Liver (tissue), 9 donors: ENCODE results near the gene MST1. TPM values are rescaled to one million over a fixed set of nuclear protein-coding genes. Genes with fewer than 3 reads are reported as not detected.

Experiments used
- DNase-seq: peaks from one replicate; pipeline ENCODE4 v3.0.0-alpha.2; 2017; ENCODE audit warnings: low spot score
- H3K27ac ChIP-seq, 2 donors: one replicate each; pipeline ENCODE4 v1.7.0; 2013; ENCODE audit warnings: inconsistent platforms in 2 of 2, low read length in 2 of 2, control low read depth in 1 of 2, low read depth in 1 of 2, mild to moderate bottlenecking in 1 of 2
- H3K27me3 ChIP-seq, 4 donors: one replicate each; pipeline versions ENCODE4 v1.6.1 to v1.7.0; 2013; ENCODE audit warnings: low read length in 3 of 4, inconsistent platforms in 1 of 4, mild to moderate bottlenecking in 1 of 4, moderate library complexity in 1 of 4; ENCODE audit not compliant: control insufficient read depth in 4 of 4, insufficient read depth in 4 of 4
- H3K36me3 ChIP-seq, 4 donors: one replicate each; pipeline versions ENCODE4 v1.6.1 to v1.7.0; 2013; ENCODE audit warnings: low read length in 3 of 4, mild to moderate bottlenecking in 3 of 4, low read depth in 1 of 4, moderate library complexity in 1 of 4; ENCODE audit not compliant: control insufficient read depth in 4 of 4, insufficient read depth in 3 of 4
- H3K4me1 ChIP-seq, 4 donors: one replicate each; pipeline versions ENCODE4 v1.6.1 to v1.7.0; 2013; ENCODE audit warnings: low read length in 3 of 4, mild to moderate bottlenecking in 3 of 4, moderate library complexity in 1 of 4; ENCODE audit not compliant: control insufficient read depth in 4 of 4, insufficient read depth in 4 of 4
- H3K4me3 ChIP-seq, 3 donors: one replicate each; pipeline versions ENCODE4 v1.6.1 to v1.7.0; 2013; ENCODE audit warnings: low read length in 3 of 3, control low read depth in 1 of 3, low read depth in 1 of 3, mild to moderate bottlenecking in 1 of 3
- H3K9ac ChIP-seq, 2 donors: one replicate each; pipeline ENCODE4 v1.7.0; 2013; ENCODE audit warnings: low read length in 2 of 2, mild to moderate bottlenecking in 2 of 2, moderate library complexity in 2 of 2, control low read depth in 1 of 2, low read depth in 1 of 2
- H3K9me3 ChIP-seq, 4 donors: one replicate each; pipeline versions ENCODE4 v1.6.1 to v1.7.0; 2013; ENCODE audit warnings: low read length in 3 of 4; ENCODE audit not compliant: control insufficient read depth in 4 of 4
- ATF3 ChIP-seq: IDR thresholded peaks from 2 replicates; pipeline ENCODE4 v1.6.1; 2016; ENCODE audit warnings: antibody characterized with exemption
- CTCF ChIP-seq: fragments of 150-350 bp; IDR thresholded peaks from 2 replicates; pipeline ENCODE4 v1.5.1; 2017; ENCODE audit warnings: improper control_type of control experiment, low read depth, low read length; ENCODE audit not compliant: missing input control
- FOXA2 ChIP-seq: IDR thresholded peaks from 2 replicates; pipeline ENCODE4 v1.6.1; 2016; ENCODE audit warnings: antibody characterized with exemption
- HNF4G ChIP-seq: IDR thresholded peaks from 2 replicates; pipeline ENCODE4 v1.6.1; 2016; ENCODE audit warnings: antibody characterized with exemption
- JUND ChIP-seq, 2 donors: IDR thresholded peaks; 2 replicates each; pipeline ENCODE4 v1.6.1; 2016; ENCODE audit warnings: antibody characterized with exemption in 2 of 2
- MAX ChIP-seq: IDR thresholded peaks from 2 replicates; pipeline ENCODE4 v1.6.1; 2016; ENCODE audit warnings: antibody characterized with exemption
- RAD21 ChIP-seq, 2 donors: IDR thresholded peaks; 2 replicates each; pipeline ENCODE4 v1.6.1; 2016; ENCODE audit warnings: antibody characterized with exemption in 2 of 2, mild to moderate bottlenecking in 2 of 2
- REST ChIP-seq: IDR thresholded peaks from 2 replicates; pipeline ENCODE4 v1.6.1; 2016; ENCODE audit warnings: antibody characterized with exemption, mild to moderate bottlenecking
- RXRA ChIP-seq, 2 donors: IDR thresholded peaks; 2 replicates each; pipeline ENCODE4 v1.6.1; 2017 to 2018; ENCODE audit warnings: antibody characterized with exemption in 2 of 2, mild to moderate bottlenecking in 1 of 2
- YY1 ChIP-seq: IDR thresholded peaks from 2 replicates; pipeline ENCODE4 v1.6.1; 2016; ENCODE audit warnings: antibody characterized with exemption, mild to moderate bottlenecking
- ZBTB33 ChIP-seq: IDR thresholded peaks from 2 replicates; pipeline ENCODE4 v1.6.1; 2016; ENCODE audit warnings: antibody characterized with exemption
- WGBS: extraction: QIAGEN DNeasy Blood & Tissue Kit; methylation state at CpG from one replicate; pipeline ENCODE4 v1.1.7; 2013; 5-methylcytosine and 5-hydroxymethylcytosine counted together
- polyA plus RNA-seq, 2 donors: library from polyadenylated mRNA; stranded (reverse) in 1 of 2; unstranded in 1 of 2; fragments of 200-250 nt in 1 of 2; fragments of >200 nt in 1 of 2; fragmentation: Nextera tagmentation in 1 of 2; extraction: Ambion mirVana in 1 of 2; gene quantifications; one replicate each; pipeline versions ENCODE4 v1.2.1 to v1.2.3, GENCODE V29; 2013 to 2015
- total RNA-seq, 2 donors: library from RNA; depleted of rRNA; stranded (reverse); fragments of >200 nt; gene quantifications; one replicate each; pipeline ENCODE4 v1.2.3, GENCODE V29; 2014
- donor health status: healthy.
- donor health status: healthy.
- donor health status: healthy.
- donor health status: healthy.
- donor health status: healthy.

MST1 gene
- total and polyA plus RNA-seq, 4 donors, result 262 to 634 (median 530) TPM

GRCh38 chr3:49704629-49705028 is 15.4 kb upstream of the MST1 start:
- TF ChIP-seq MAX, result no peak
- no peak for TF ChIP-seq JUND (IDR thresholded peaks at IDR 0.05)
- TF ChIP-seq HNF4G, result no peak
- TF ChIP-seq ZBTB33, result no peak
- WGBS, result 91% methylated on average over 8 of the region's 8 CpGs
- DNase-seq, result no peak
- Histone ChIP-seq H3K9ac (no peak overlapping the region), H3K4me3 (no peak overlapping the region), H3K36me3 (peaks cover 22 to 81% (median 44%) of the 10 kb centered on the region in 4 donors), H3K9me3 (no peaks in the 10 kb centered on the region), H3K4me1 (no peaks in the 10 kb centered on the region), H3K27ac (no peak overlapping the region), H3K27me3 (no peaks in the 10 kb centered on the region)

GRCh38 chr3:49703956-49704355 is 14.7 kb upstream of the MST1 start:
- no peaks in the 10 kb centered on the region for H3K9me3 ChIP-seq
- no peak overlapping the region for H3K4me3 ChIP-seq
- no peak overlapping the region for H3K9ac ChIP-seq
- WGBS, result 94% methylated on average over 7 of the region's 7 CpGs
- H3K4me1 ChIP-seq, result no peaks in the 10 kb centered on the region
- DNase-seq, result no peak
- H3K36me3 ChIP-seq, result peaks cover 25 to 87% (median 44%) of the 10 kb centered on the region in 4 donors
- TF ChIP-seq RAD21 (IDR thresholded peaks at IDR 0.05) (no peak), FOXA2 (no peak), RXRA (IDR thresholded peaks at IDR 0.05) (no peak), ATF3 (no peak), YY1 (no peak), CTCF (no peak), REST (no peak)
- H3K27ac ChIP-seq, result no peak overlapping the region
- H3K27me3 ChIP-seq, result no peaks in the 10 kb centered on the region
